ENCODE data around the gene RAB25. TPM values are rescaled to one million over a fixed set of nuclear protein-coding genes. Genes with fewer than 3 reads are reported as not detected.

The RAB25 gene
- polyA plus RNA-seq, 1 donor from 2014 or later: 1.3 TPM

- peak within 1 kb of the TSS; percentile 73 for H3K4me2 ChIP-seq (ENCODE audit: low read length)
- peaks cover 3% of the 10 kb centered on the region for H3F3A ChIP-seq (ENCODE audit: insufficient read depth, low read length, poor library complexity, severe bottlenecking)
- H3K79me2 ChIP-seq (replicated peaks; ENCODE audit: insufficient read depth, low read length): peaks cover 25% of the 10 kb centered on the region
- peak within 1 kb of the TSS; percentile 96 for H3K9ac ChIP-seq (ENCODE audit: low read length)
- peak within 1 kb of the TSS; percentile 76 for H2AFZ ChIP-seq (ENCODE audit: low read depth, low read length)
- peak within 1 kb of the TSS; percentile 94 for H3K27ac ChIP-seq (ENCODE audit: low read length)
- peak within 1 kb of the TSS; percentile 91 for H3K4me3 ChIP-seq (ENCODE audit: low read length)
- no peaks in the 10 kb centered on the region for H3K36me3 ChIP-seq (ENCODE audit: insufficient read depth, low read length)
- no peaks in the 10 kb centered on the region for H3K9me2 ChIP-seq (ENCODE audit: insufficient read depth, low read length)
- no peaks in the 10 kb centered on the region for H3K9me3 ChIP-seq (ENCODE audit: low read length)
- no peaks in the 10 kb centered on the region for H4K20me1 ChIP-seq (ENCODE audit: insufficient read depth)
- no peaks in the 10 kb centered on the region for H3K27me3 ChIP-seq (ENCODE audit: insufficient read depth, low read depth, low read length)
- TF ChIP-seq RAD21 (conservative IDR thresholded peaks at IDR 0.05) (no peak), CTCF (IDR thresholded peaks at IDR 0.05; ENCODE audit: poor library complexity, severe bottlenecking) (peak; percentile 52), TAF1 (IDR thresholded peaks at IDR 0.05; ENCODE audit: low read depth) (peak; percentile 44), MXI1 (conservative IDR thresholded peaks at IDR 0.05; ENCODE audit: poor library complexity, severe bottlenecking) (no peak), EP300 (conservative IDR thresholded peaks at IDR 0.05; ENCODE audit: poor library complexity, severe bottlenecking) (peak; percentile 1), REST (IDR thresholded peaks at IDR 0.05; ENCODE audit: borderline replicate concordance) (no peak), POLR2AphosphoS5 (IDR thresholded peaks at IDR 0.05) (no peak), SMC3 (conservative IDR thresholded peaks at IDR 0.05; ENCODE audit: poor library complexity) (no peak), EZH2 (IDR thresholded peaks at IDR 0.05; ENCODE audit: borderline replicate concordance, insufficient read depth, low read length, poor library complexity, severe bottlenecking) (no peak)
Observed at GRCh38 chr1:156053768-156054499, 7.0 kb upstream of the RAB25 start, which contains the start of gene UBQLN4. UBQLN4 (minus strand) TSS chr1:156053798; CDS start chr1:156053701, 97 bp downstream.

GRCh38 chr1:156054500-156055280 lies 6.3 kb upstream of the RAB25 start, which contains the start of gene LAMTOR2:
LAMTOR2 (plus strand) TSS chr1:156054782; CDS start chr1:156054890, 108 bp downstream.
- Histone ChIP-seq H3K9ac (ENCODE audit: low read length) (peak within 1 kb of the TSS; percentile 96), H4K20me1 (ENCODE audit: insufficient read depth) (no peaks in the 10 kb centered on the region), H3K79me2 (replicated peaks; ENCODE audit: insufficient read depth, low read length) (peaks cover 25% of the 10 kb centered on the region), H3K4me3 (ENCODE audit: low read length) (peak within 1 kb of the TSS; percentile 82), H3K9me3 (ENCODE audit: low read length) (no peaks in the 10 kb centered on the region), H2AFZ (ENCODE audit: low read depth, low read length) (peak within 1 kb of the TSS; percentile 63), H3K27ac (ENCODE audit: low read length) (peak within 1 kb of the TSS; percentile 94), H3K9me2 (ENCODE audit: insufficient read depth, low read length) (no peaks in the 10 kb centered on the region), H3K4me2 (ENCODE audit: low read length) (peak within 1 kb of the TSS; percentile 76), H3K36me3 (ENCODE audit: insufficient read depth, low read length) (no peaks in the 10 kb centered on the region), H3K27me3 (ENCODE audit: insufficient read depth, low read depth, low read length) (no peaks in the 10 kb centered on the region), H3F3A (ENCODE audit: insufficient read depth, low read length, poor library complexity, severe bottlenecking) (peaks cover 3% of the 10 kb centered on the region)
- peak; percentile 84 for TF ChIP-seq POLR2AphosphoS5 (IDR thresholded peaks at IDR 0.05)
- TF ChIP-seq MXI1 (conservative IDR thresholded peaks at IDR 0.05; ENCODE audit: poor library complexity, severe bottlenecking): peak; percentile 95
- TF ChIP-seq RAD21 (conservative IDR thresholded peaks at IDR 0.05): peak; percentile 3
- TF ChIP-seq SMC3 (conservative IDR thresholded peaks at IDR 0.05; ENCODE audit: poor library complexity): peak; percentile 21
- TF ChIP-seq TAF1 (IDR thresholded peaks at IDR 0.05; ENCODE audit: low read depth): peak; percentile 65
- TF ChIP-seq EZH2 (IDR thresholded peaks at IDR 0.05; ENCODE audit: borderline replicate concordance, insufficient read depth, low read length, poor library complexity, severe bottlenecking): no peak
- peak; percentile 68 for TF ChIP-seq EP300 (conservative IDR thresholded peaks at IDR 0.05; ENCODE audit: poor library complexity, severe bottlenecking)
- peak; percentile 28 for TF ChIP-seq CTCF (IDR thresholded peaks at IDR 0.05; ENCODE audit: poor library complexity, severe bottlenecking)
- TF ChIP-seq REST (IDR thresholded peaks at IDR 0.05; ENCODE audit: borderline replicate concordance): no peak
